Ascending aorta (tissue), 2 donors: ENCODE measurements around the gene SND1. TPM values are rescaled to one million over a fixed set of nuclear protein-coding genes. Genes with fewer than 3 reads are reported as not detected.

Source experiments
- DNase-seq, 2 donors: peaks; one replicate each; pipeline ENCODE4 v3.0.0-alpha.2; 2019; ENCODE audit warnings: low spot score in 2 of 2
- H3K27ac ChIP-seq, 2 donors: fragments of 200-600 bp; sonication (generic); one replicate each; pipeline ENCODE4 v1.5.1; 2016 to 2017; ENCODE audit warnings: mild to moderate bottlenecking in 1 of 2
- H3K27me3 ChIP-seq: fragments of 200-600 bp; sonication (generic); one replicate; pipeline ENCODE4 v1.5.1; 2017
- H3K36me3 ChIP-seq, 2 donors: fragments of 200-600 bp; sonication (generic); one replicate each; pipeline ENCODE4 v1.5.1; 2016
- H3K4me1 ChIP-seq, 2 donors: fragments of 200-600 bp; sonication (generic); one replicate each; pipeline ENCODE4 v1.5.1; 2016 to 2017; ENCODE audit warnings: mild to moderate bottlenecking in 1 of 2
- H3K4me3 ChIP-seq, 2 donors: fragments of 200-600 bp; sonication (generic); one replicate each; pipeline ENCODE4 v1.5.1; 2016 to 2017; ENCODE audit warnings: mild to moderate bottlenecking in 1 of 2
- H3K9me3 ChIP-seq, 2 donors: fragments of 200-600 bp; sonication (generic); one replicate each; pipeline ENCODE4 v1.5.1; 2016
- CTCF ChIP-seq, 3 experiments: fragments of 200-600 bp in 2 of 3; fragments of 450-650 bp in 1 of 3; sonication (generic) in 2 of 3; IDR thresholded peaks; one replicate each; pipeline ENCODE4 v1.5.1; 2016 to 2019; ENCODE audit warnings: antibody characterized with exemption in 3 of 3, mild to moderate bottlenecking in 1 of 3, moderate library complexity in 1 of 3
- intact Hi-C: fragments of 100-400 bp; cut with DNase I; formaldehyde crosslinking; loops from one replicate; pipeline ENCODE4 v1.15.1; 2023
- total RNA-seq: library from RNA; depleted of rRNA; stranded (reverse); fragments of >200 nt; gene quantifications from one replicate; pipeline ENCODE4 v1.1.0, GENCODE V29; 2016

The SND1 gene
- total RNA-seq, 1 donor from 2014 or later: 93.8 TPM

- no peak for TF ChIP-seq CTCF (IDR thresholded peaks at IDR 0.05)
- Histone ChIP-seq H3K4me3 (no peak overlapping the region), H3K27me3 (no peaks in the 10 kb centered on the region), H3K4me1 (no peaks in the 10 kb centered on the region), H3K9me3 (no peaks in the 10 kb centered on the region), H3K36me3 (no peaks in the 10 kb centered on the region), H3K27ac (no peak overlapping the region)
- intact Hi-C loops: no loop called here
- no peak for DNase-seq
Observed at GRCh38 chr7:128006550-128007302, 354.7 kb downstream of the SND1 start.

DNA sequence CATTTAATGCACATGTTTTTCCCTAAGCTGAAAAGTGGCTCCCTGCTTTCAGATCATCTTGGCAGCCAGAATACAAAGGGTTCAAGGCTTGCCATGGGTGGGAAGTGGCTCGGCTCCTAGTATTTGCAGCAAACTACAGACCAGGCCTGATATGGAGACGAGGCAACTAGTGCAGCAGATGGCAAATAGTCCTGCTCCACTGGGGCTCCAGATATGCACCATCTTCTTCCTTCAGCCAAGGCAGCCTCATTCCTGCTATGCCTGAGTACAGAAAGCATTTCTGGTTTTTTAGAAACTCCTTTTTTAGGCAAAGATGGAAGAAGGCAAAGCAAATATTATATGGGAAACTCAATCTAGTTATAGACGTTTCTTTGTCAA, 355.3 kb downstream of the SND1 start:
- Histone ChIP-seq H3K4me1 (no peaks in the 10 kb centered on the region), H3K27ac (no peak overlapping the region), H3K27me3 (no peaks in the 10 kb centered on the region), H3K4me3 (no peak overlapping the region), H3K9me3 (no peaks in the 10 kb centered on the region), H3K36me3 (no peaks in the 10 kb centered on the region)
- intact Hi-C loops: no loop called here
- no peak for TF ChIP-seq CTCF (IDR thresholded peaks at IDR 0.05)
- DNase-seq: no peak

- TF ChIP-seq CTCF (IDR thresholded peaks at IDR 0.05): no peak
- H3K36me3 ChIP-seq: peaks cover 0 to 3% of the 10 kb centered on the region in 2 donors
Observed at GRCh38 chr7:128008141-128008540, 356.1 kb downstream of the SND1 start.

DNA sequence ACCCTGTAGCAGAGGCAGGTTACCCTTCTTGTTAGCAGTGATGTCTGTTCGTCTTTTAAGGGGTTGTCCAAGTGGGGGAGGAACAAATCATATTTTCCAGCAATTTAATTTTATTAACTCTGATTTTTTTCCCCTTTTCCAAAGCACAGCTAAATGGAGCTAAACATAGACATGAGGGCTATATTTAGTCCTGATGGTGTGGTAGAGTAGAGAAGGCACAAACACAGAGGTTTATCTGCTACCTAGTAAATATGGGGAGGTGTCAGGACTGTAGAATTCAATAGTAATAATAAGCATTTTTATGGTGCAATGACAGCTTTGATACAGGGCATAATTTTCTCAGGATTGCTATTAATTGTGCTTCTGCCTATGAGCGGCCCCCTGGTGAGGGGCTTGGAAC, 356.8 kb downstream of the SND1 start:
- Histone ChIP-seq H3K9me3 (no peaks in the 10 kb centered on the region), H3K36me3 (peaks cover 0 to 3% of the 10 kb centered on the region in 2 donors), H3K27me3 (no peaks in the 10 kb centered on the region), H3K4me1 (no peaks in the 10 kb centered on the region), H3K27ac (no peak overlapping the region), H3K4me3 (no peak overlapping the region)
- intact Hi-C loops: no loop called here
- TF ChIP-seq CTCF (IDR thresholded peaks at IDR 0.05): no peak
- no peak for DNase-seq

More at GRCh38 chr7:128008141-128008540, 356.1 kb downstream of the SND1 start:
- H3K27ac ChIP-seq: no peak overlapping the region
- H3K4me1 ChIP-seq: no peaks in the 10 kb centered on the region
- intact Hi-C loops: no loop called here
- H3K4me3 ChIP-seq: no peak overlapping the region
- DNase-seq: no peak
- no peaks in the 10 kb centered on the region for H3K27me3 ChIP-seq
- no peaks in the 10 kb centered on the region for H3K9me3 ChIP-seq

DNA sequence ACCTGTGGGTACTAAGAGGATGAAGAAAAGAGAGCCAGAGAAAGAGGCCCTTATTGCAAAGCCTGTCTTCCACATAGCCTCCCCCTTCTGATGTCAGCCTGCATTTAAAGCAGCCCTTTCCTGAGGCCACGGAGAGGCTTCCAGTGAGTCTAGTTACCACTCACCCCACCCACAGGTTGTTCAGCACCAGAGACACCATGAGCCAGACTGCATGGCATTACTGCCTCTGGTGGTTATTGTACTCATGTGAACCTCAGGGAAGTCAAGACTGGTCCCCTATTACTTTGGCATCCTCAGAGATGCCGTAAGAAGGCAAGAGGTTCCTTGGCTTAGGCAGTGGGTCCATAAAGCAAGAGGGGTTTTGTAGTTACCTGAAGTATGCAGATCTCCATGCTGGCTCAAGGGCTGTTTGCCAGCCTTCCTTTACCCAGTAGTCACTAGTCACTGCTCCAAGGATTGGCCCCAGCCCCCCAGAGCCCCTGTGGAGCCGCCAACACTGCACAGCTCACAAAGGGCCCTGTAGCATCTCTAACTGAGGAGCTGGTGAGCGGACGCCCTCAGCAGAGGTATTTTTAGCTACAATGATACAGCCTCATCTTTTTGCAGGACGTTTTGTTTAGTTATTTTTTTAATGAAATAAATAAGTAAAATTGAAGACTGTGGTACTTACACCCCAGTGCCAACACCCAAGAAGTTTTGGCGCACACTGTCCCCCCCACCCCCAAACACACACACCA, 358.6 kb downstream of the SND1 start:
- Histone ChIP-seq H3K4me3 (no peak overlapping the region), H3K36me3 (peaks cover 0 to 3% of the 10 kb centered on the region in 2 donors), H3K4me1 (no peaks in the 10 kb centered on the region), H3K27me3 (no peaks in the 10 kb centered on the region), H3K9me3 (no peaks in the 10 kb centered on the region), H3K27ac (no peak overlapping the region)
- no peak for TF ChIP-seq CTCF (IDR thresholded peaks at IDR 0.05)
- intact Hi-C loops: no loop called here
- peak in 1 of 2 donors; percentile 44 for DNase-seq
